HL-60 (cell line): ENCODE measurements around the gene EDARADD.

ENCODE experiments used
- DNase-seq, 2 experiments: peaks; one replicate each; pipeline ENCODE4 v3.0.0-alpha.2; 2010 to 2020; ENCODE audit warnings: low read depth in 1 of 2, low spot score in 1 of 2
- H3K27ac ChIP-seq: fragments of 250-450 bp; sonication (Bioruptor Pico); replicated peaks from 2 replicates; pipeline ENCODE4 v1.5.1; 2020; ENCODE audit warnings: mild to moderate bottlenecking, moderate library complexity
- H3K27me3 ChIP-seq: fragments of 250-450 bp; sonication (Bioruptor Pico); 2 replicates; pipeline ENCODE4 v1.5.1; 2021; ENCODE audit warnings: mild to moderate bottlenecking, moderate library complexity; ENCODE audit not compliant: insufficient read depth, poor library complexity, severe bottlenecking
- H3K4me3 ChIP-seq: replicated peaks from 2 replicates; pipeline ENCODE4 v1.5.1; 2011; ENCODE audit warnings: mild to moderate bottlenecking, control low read depth, low read length; ENCODE audit not compliant: insufficient read depth
- CTCF ChIP-seq: IDR thresholded peaks from one replicate; pipeline ENCODE4 v1.5.1; 2011; ENCODE audit warnings: low read length, control low read depth, inconsistent platforms; ENCODE audit not compliant: insufficient read depth
- GABPA ChIP-seq: IDR thresholded peaks from 2 replicates; pipeline ENCODE4 v1.6.1; 2012; ENCODE audit warnings: low read depth
- POLR2AphosphoS5 ChIP-seq: IDR thresholded peaks from 2 replicates; pipeline ENCODE4 v1.6.1; 2012; ENCODE audit warnings: low read depth
- REST ChIP-seq: IDR thresholded peaks from 2 replicates; pipeline ENCODE4 v1.6.1; 2012; ENCODE audit warnings: low read depth; ENCODE audit not compliant: insufficient replicate concordance
- SPI1 ChIP-seq: IDR thresholded peaks from 2 replicates; pipeline ENCODE4 v1.6.1; 2012; ENCODE audit warnings: low read depth, mild to moderate bottlenecking, borderline replicate concordance

EDARADD gene

GRCh38 chr1:236394879-236395229 is 768 bp downstream of the EDARADD start:
- H3K27me3 ChIP-seq, result peaks cover 64% of the 10 kb centered on the region
- no peak for TF ChIP-seq SPI1
- TF ChIP-seq REST, result no peak
- TF ChIP-seq CTCF, result no peak
- TF ChIP-seq POLR2AphosphoS5, result no peak
- TF ChIP-seq GABPA, result no peak
- H3K4me3 ChIP-seq, result peak overlapping the region; percentile 41
- no peak for DNase-seq
- H3K27ac ChIP-seq, result no peak overlapping the region

GRCh38 chr1:236395230-236395946 is 1.3 kb downstream of the EDARADD start:
- TF ChIP-seq SPI1, result no peak
- no peak overlapping the region for H3K27ac ChIP-seq
- H3K4me3 ChIP-seq, result peak overlapping the region; percentile 41
- H3K27me3 ChIP-seq, result peaks cover 67% of the 10 kb centered on the region
- peak; percentile 10 to 37 for DNase-seq

- peak overlapping the region; percentile 41; the same call in 1 of the 2 replicates for H3K4me3 ChIP-seq
- H3K27ac ChIP-seq, result no peak overlapping the region
Observed at GRCh38 chr1:236395947-236396664, 2.0 kb downstream of the EDARADD start.

More at GRCh38 chr1:236395947-236396664, 2.0 kb downstream of the EDARADD start:
- H3K27me3 ChIP-seq, result peaks cover 65% of the 10 kb centered on the region
- no peak for TF ChIP-seq SPI1
- no peak for TF ChIP-seq POLR2AphosphoS5
- no peak for TF ChIP-seq REST
- no peak for TF ChIP-seq GABPA
- no peak for TF ChIP-seq CTCF
- DNase-seq, result no peak
